Stimulated activated CD4-positive, alpha-beta T cell treated with anti-CD3 and anti-CD28 coated beads, TNF-alpha, amount 100 ng/mL, for 4 hours (primary cell): ENCODE measurements around the gene TARBP1.

Source experiments
- DNase-seq, 3 experiments: peaks; one replicate each; pipeline ENCODE4 v3.0.0-alpha.2; 2020; ENCODE audit warnings: low read depth in 3 of 3

Gene TARBP1

DNA sequence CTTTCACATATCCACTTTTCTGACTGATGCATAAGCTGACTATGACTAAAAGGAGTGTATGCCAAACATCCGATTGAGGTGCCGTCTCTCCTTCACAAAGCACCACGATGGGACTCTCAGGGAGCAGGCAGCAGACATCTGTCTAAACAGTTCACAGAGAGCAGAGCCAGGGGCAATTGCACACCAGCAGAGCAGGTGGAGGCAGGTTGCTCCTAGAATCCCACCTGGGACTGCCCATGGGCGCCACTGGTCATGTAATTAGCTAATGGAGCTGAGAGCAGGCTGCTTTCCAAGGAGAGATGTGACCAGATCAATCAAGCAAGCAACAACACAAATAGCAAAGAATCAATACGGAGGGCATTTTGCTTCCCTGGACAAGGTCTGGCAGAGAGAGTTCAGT, 136.2 kb downstream of the TARBP1 start:
- DNase-seq, result no peak
